HG03025 (cell line): Measurements from ENCODE around the gene MBTPS1.

Source experiments
- ATAC-seq: cut with Tn5 transposase; IDR thresholded peaks from one replicate; pipeline ENCODE4 v1.9.1; 2021; ENCODE audit warnings: mild to moderate bottlenecking, moderate library complexity; ENCODE audit not compliant: unreplicated experiment, low FRiP score

MBTPS1 gene

DNA sequence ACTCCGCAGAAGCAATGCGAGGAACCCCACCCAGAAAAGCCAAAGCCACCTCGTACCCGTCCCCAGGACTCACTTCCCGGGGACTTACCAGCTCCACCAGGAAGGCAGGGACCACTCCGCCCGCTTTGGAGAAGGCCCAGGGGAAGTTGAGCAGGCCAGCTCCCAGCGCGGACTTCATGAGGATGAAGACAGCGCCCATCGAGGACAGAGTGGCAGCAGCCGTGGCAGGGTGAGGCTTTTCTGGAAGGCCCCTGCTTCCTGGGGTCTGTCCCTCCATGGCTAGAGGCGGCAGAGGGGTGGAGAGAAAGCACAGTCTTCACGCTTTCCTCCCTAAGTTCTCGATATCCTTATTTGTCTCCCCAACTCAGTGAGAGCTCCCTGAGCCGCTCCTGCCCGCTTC lies 74.9 kb downstream of the MBTPS1 start:
- no peak for ATAC-seq

- no peak for ATAC-seq
Measured at GRCh38 chr16:84040823-84041820, 75.6 kb downstream of the MBTPS1 start.

- ATAC-seq, result no peak
Measured at GRCh38 chr16:84040226-84040822, 76.4 kb downstream of the MBTPS1 start.

DNA sequence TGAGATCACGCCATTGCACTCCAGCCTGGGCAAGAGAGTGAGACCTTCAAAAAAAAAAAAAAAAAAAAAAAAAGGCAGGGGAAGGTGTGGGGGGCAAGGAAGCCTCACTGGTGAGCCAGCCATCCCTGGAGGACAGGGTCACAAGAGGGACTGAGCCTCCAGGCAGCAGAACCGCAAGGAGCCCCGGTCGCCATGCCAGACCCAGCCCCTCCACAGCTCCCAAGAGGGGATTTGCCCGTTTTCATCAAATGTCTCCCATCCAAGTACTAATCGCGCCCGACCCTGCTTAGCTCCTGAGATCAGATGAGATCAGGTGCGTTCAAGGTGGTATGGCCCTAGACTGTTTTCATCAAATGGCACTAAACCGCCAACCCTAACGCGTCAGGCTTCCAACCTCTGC lies 77.0 kb downstream of the MBTPS1 start:
- ATAC-seq, result no peak

DNA sequence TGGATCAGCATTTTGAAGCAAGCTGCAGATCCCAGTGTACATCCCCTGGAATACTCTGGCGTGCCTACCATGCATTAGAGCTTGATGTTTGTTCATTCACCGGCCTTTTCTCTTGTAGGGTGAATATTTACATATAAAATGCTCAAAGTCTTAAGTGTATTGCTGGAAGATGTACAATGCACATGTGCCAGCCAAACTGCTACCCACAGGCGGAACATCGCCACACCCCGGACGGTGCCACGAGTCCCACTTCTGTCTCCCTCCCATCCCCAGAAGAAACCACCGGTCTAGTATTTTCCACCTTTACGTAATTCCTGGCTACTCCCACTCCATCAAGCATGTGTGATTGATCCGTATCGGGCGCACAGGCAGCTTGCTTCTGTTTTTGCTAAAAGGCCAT lies 78.3 kb downstream of the MBTPS1 start:
- ATAC-seq, result no peak

DNA sequence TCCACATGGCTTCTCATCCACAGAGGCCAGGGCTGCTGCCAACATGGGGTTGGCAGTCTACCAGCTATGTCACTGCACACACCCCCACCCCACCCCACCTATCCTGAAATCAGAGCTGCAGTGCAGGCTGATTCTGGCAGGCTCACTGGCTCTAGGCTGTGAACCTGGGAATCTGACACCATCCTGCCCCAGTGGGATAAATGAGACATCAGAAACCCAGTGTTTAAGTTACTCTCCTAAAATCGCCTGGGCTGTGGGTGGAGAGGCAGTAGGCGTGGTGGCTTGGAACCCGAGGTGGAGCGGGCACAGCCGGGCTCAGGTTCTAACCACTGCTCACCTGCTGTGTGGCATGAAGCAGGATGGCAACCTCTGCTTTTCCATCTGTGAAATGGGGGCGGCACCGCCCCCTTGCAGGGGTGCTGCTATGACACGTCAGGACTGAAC lies 79.7 kb downstream of the MBTPS1 start:
- ATAC-seq, result no peak

- no peak for ATAC-seq
Measured at GRCh38 chr16:84036131-84036530, 80.6 kb downstream of the MBTPS1 start.

DNA sequence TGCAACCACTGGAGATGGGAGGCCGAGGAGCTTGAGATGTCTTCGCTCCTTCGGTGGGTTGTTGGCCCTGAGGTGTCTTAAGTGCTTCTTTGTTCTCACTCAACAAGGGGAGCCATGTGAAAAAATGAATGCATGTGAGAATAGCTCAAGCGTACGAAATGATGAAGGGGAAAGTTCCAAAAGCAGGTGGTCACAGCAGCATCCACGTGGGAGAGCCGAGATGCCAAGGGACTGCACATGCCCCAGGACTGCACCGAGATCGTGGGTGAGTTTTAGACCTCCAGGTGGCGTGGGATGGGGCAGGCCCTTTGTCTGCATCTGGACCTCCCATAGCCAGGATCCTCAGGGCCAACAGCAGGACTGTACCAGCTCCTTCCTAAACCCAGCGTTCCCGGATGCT lies 82.2 kb downstream of the MBTPS1 start:
- ATAC-seq, result no peak

GRCh38 chr16:84033251-84034195 lies 83.2 kb downstream of the MBTPS1 start:
- ATAC-seq, result no peak

DNA sequence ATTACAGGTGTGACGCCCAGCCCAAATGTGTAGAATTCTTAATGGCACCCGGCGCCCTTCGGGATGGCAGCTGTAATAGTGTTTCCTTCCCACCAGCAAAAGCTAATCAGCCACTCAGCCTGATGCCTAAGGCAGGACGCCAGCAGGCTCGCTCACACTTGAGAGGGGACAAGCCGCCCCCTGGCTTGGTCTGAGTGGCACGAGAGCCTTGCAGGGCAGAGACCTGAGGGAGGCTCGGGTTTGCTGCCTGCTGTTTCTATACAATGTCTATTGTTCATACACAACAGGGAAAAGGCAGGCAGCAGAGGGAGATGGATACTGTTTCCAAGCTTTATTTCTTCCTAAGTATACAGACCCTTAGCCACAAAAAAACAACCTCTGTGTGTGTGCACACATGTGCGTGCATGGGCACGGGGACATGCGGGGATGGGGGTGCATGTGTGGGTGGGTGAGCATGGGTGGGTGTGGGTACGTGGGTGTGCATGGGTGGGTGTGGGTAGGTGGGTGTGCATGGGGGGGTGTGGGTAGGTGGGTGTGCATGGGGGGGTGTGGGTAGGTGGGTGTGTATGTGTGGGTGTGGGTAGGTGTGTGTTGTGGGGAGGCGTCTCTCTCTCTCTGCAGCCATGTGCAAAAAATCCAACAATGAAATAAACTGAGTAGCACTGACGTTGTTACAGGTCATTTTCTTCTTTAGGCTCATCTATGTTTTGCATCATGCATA lies 84.1 kb downstream of the MBTPS1 start:
- ATAC-seq, result no peak

- ATAC-seq, result no peak
Measured at GRCh38 chr16:84031556-84031955, 85.2 kb downstream of the MBTPS1 start.

GRCh38 chr16:84029297-84030047 lies 87.3 kb downstream of the MBTPS1 start:
- ATAC-seq, result no peak

DNA sequence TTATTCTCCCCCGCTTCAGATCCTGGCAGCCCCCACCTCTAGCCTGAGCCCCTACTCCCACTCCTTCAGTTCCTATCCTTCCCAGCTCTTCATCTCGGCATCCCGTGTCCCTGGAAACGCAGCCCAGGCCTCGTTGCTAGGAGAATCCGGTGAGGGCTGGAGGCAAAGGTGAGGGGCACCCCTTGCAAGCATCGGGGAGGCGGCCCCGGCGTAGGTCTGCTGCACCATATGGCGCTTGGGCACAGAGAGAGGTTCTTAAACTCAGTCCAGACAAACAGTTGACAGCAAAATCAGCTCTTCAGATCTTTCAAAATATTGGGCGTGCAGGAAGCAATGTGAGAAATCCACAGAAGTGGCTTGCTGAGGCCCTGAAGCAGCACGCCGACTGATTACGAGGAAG lies 89.1 kb downstream of the MBTPS1 start:
- no peak for ATAC-seq

- ATAC-seq, result no peak
Measured at GRCh38 chr16:84026606-84027005, 90.1 kb downstream of the MBTPS1 start.

DNA sequence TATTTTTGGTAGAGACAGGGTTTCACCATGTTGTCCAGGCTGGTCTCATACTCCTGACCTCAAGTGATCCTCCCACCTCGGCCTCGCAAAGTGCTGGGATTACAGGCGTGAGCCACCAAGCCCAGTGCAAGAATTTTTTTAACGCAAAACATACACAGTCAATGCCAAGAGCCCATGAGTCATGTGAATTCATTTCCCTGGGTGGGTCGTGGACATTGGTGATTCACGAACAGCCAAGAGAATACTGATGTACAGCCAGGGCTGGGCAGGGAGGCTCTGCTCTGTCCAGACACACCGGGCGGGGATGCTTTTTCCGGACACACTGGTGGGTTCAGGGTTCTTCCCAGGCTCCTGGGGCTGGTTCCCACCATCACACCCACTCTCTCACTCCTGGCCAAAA lies 91.9 kb downstream of the MBTPS1 start:
- no peak for ATAC-seq

GRCh38 chr16:84022644-84023043 lies 94.1 kb downstream of the MBTPS1 start:
- no peak for ATAC-seq

- ATAC-seq, result no peak
Measured at GRCh38 chr16:84021488-84021887, 95.3 kb downstream of the MBTPS1 start.

- no peak for ATAC-seq
Measured at GRCh38 chr16:84020353-84020752, 96.4 kb downstream of the MBTPS1 start.

DNA sequence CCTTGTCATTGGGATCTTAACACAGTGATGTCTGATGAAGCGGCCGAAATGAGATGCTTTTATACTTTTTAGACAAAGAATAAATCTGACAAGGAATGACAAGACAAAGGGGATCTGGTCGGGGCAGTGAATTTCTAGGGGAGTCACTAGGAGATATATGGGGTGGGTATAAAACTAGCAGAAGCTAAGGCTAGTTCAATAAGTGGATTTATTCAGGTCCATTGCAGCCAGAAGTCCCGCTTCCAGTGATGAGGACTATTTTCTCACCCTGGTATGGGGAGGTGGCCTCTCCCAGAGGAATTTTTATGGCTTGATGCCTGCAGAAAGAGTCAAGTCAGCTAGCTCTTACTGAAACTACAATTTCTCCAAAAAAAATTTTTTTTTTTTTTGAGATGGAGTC lies 98.0 kb downstream of the MBTPS1 start:
- no peak for ATAC-seq
